ENCODE results near the gene CREB5.

- TF ChIP-seq POLR2A (IDR thresholded peaks at IDR 0.05; ENCODE audit: low read depth, low read length) (no peak), POLR2AphosphoS5 (IDR thresholded peaks at IDR 0.05; ENCODE audit: low read depth, low read length) (no peak)
These were observed 169.0 kb downstream of the CREB5 start for GRCh38 chr7:28581351-28581750.

Measured in GM12892 (cell line).